IMR-90 (cell line): Measurements from ENCODE around the gene STAG1.
"Not testable (repeated sequence)": the region's sequence is repeated elsewhere in the genome, so short reads cannot be mapped to it uniquely, and the experiment has no call there.

ENCODE experiments used
- CTCF ChIP-seq: conservative IDR thresholded peaks from 2 replicates; pipeline ENCODE4 v1.5.1; 2012; ENCODE audit warnings: mild to moderate bottlenecking, low read depth, low read length, improper control_type of control experiment
- NFE2L2 ChIP-seq: fragments of 150-350 bp; IDR thresholded peaks from 2 replicates; pipeline ENCODE4 v1.6.1; 2016; ENCODE audit warnings: low read depth, mild to moderate bottlenecking, low read length
- POLR2A ChIP-seq: IDR thresholded peaks from 2 replicates; pipeline ENCODE4 v1.6.1; 2012; ENCODE audit warnings: mild to moderate bottlenecking, low read depth, low read length
- TF ChIP-seq, protein P1 (sequence below): fragments of 150-350 bp; IDR thresholded peaks from 2 replicates; pipeline ENCODE4 v1.6.1; 2017; ENCODE audit warnings: mild to moderate bottlenecking, antibody characterized with exemption, low read length, low read depth

GRCh38 chr3:136334726-136335125 lies 417.5 kb downstream of the STAG1 start:
- TF ChIP-seq CTCF, POLR2A, NFE2L2: not testable (repeated sequence)
- TF ChIP-seq, protein P1, sequence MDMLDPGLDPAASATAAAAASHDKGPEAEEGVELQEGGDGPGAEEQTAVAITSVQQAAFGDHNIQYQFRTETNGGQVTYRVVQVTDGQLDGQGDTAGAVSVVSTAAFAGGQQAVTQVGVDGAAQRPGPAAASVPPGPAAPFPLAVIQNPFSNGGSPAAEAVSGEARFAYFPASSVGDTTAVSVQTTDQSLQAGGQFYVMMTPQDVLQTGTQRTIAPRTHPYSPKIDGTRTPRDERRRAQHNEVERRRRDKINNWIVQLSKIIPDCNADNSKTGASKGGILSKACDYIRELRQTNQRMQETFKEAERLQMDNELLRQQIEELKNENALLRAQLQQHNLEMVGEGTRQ, result not testable (repeated sequence)
